Activated naive CD8-positive, alpha-beta T cell treated with anti-CD3 and anti-CD28 coated beads, Interleukin-2, amount 10 ng/mL, durations not matched to agents 7 days and 5 days (primary cell): ENCODE results near the gene LIN9. TPM values are rescaled to one million over a fixed set of nuclear protein-coding genes. Genes with fewer than 3 reads are reported as not detected.
A peak's percentile ranks its signal among the peaks of the same experiment; 100 is the strongest.
"Not testable (repeated sequence)": the region's sequence is repeated elsewhere in the genome, so short reads cannot be mapped to it uniquely, and the experiment has no call there.

Experiments used
- ATAC-seq: fragments of 150-1000 bp; cut with Tn5 transposase; one replicate; pipeline ENCODE4 v1.10.0; 2021; ENCODE audit warnings: low read depth, moderate library complexity
- POLR2A ChIA-PET: fragments of 350-600 bp; sonication (Branson Sonifier 250); formaldehyde crosslinking; loops from one replicate; lab custom pipeline; 2021; ENCODE audit warnings: antibody characterized with exemption; lab: Charles Lee
- DNase-seq: peaks from one replicate; pipeline ENCODE4 v3.0.0; 2021
- H3K27ac Mint-ChIP-seq: one replicate; pipeline ENCODE4 v1.8.0; 2022; ENCODE audit warnings: mild to moderate bottlenecking, mixed read lengths
- H3K27me3 Mint-ChIP-seq: one replicate; pipeline ENCODE4 v1.8.0; 2022; ENCODE audit warnings: mild to moderate bottlenecking, moderate library complexity, mixed read lengths
- H3K36me3 Mint-ChIP-seq: one replicate; pipeline ENCODE4 v1.8.0; 2021; ENCODE audit warnings: mild to moderate bottlenecking, mixed read lengths
- H3K4me1 Mint-ChIP-seq: one replicate; pipeline ENCODE4 v1.8.0; 2021; ENCODE audit warnings: mixed read lengths
- H3K4me3 Mint-ChIP-seq: one replicate; pipeline ENCODE4 v1.8.0; 2022; ENCODE audit warnings: mild to moderate bottlenecking, moderate library complexity, mixed read lengths
- H3K9me3 Mint-ChIP-seq: one replicate; pipeline ENCODE4 v1.8.0; 2021; ENCODE audit warnings: mixed read lengths
- total RNA-seq, 2 experiments: library from RNA; stranded (reverse); gene quantifications; one replicate each; pipeline ENCODE4 v1.2.3, GENCODE V29; 2021

The LIN9 gene
- total RNA-seq, 2 experiments from 2014 or later = 11.0 to 11.1 TPM

DNA sequence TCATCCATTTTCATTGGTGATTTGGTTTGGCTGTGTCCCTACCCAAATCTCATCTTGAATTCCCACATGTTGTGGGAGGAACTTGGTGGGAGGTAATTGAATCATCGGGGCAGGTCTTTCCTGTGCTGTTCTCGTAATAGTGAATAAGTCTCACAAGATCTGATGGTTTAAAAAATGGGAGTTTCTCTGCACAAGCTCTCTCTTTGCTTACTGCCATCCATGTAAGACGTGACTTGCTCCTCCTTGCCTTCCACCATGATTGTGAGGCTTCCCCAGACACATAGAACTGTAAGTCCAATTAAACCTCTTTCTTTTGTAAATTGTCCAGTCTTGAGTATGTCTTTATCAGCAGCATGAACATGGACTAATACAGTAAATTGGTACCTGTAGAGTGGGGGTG lies 31.1 kb upstream of the LIN9 start:
- peaks cover 10% of the 10 kb centered on the region for H3K27me3 Mint-ChIP-seq
- H3K9me3 Mint-ChIP-seq, ATAC-seq, H3K36me3 Mint-ChIP-seq, POLR2A ChIA-PET, H3K4me1 Mint-ChIP-seq, H3K27ac Mint-ChIP-seq, H3K4me3 Mint-ChIP-seq, DNase-seq: not testable (repeated sequence)

DNA sequence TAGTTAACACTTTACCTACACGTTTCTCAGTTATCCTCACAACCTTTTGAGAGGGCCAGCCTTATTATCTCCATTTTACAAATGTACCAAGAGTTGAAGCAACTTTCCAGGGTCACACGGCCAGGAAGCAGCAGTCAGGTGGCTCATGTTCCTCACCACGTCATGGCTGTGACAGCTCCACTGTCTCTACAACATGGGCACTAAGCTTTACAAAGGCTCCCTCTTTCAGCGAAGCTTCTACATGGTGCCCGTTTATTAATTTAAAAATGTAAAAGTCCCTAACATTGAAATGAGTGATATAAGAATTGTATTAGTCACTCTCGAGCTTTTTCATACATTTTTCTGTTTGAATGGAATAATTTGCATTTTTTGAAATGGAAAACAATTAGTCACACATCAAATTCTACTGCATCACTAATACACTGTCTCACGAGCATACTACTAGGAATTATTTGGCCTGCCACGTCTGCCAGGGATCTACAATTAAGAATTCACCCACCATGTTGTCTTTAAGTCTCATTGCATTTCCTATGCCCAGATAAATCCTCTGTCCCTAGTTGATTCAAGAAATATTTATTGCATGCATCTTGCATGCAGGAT lies 28.4 kb upstream of the LIN9 start:
- H3K9me3 Mint-ChIP-seq = peaks cover 6% of the 10 kb centered on the region
- peaks cover 10% of the 10 kb centered on the region for H3K27me3 Mint-ChIP-seq
- DNase-seq = no peak
- no peak for ATAC-seq
- H3K4me1 Mint-ChIP-seq = peaks cover 8% of the 10 kb centered on the region
- no peaks in the 10 kb centered on the region for H3K36me3 Mint-ChIP-seq
- H3K27ac Mint-ChIP-seq = no peak overlapping the region
- H3K4me3 Mint-ChIP-seq = no peak overlapping the region
- POLR2A ChIA-PET = no interaction called here

DNA sequence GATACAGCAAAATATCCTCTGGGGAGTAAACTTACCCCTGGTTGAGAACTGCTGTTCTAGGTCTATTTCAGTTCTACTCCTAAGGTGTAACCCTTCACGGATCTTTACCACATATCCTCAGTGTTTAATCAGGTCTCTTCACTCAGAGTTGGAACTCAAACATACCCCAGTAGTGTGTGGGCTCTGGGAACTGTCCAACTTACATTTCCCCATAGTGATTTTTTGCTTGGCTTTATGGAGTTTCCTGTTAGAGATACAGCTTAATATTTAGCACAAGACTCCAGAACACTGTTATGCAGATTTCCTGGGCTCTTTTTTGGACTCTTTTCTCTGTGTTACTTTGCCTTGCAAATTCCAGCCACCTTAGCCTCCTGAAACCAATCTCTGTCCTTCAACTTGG lies 26.7 kb upstream of the LIN9 start:
- Mint-ChIP-seq H3K36me3 (no peaks in the 10 kb centered on the region), H3K4me3 (no peak overlapping the region)

DNA sequence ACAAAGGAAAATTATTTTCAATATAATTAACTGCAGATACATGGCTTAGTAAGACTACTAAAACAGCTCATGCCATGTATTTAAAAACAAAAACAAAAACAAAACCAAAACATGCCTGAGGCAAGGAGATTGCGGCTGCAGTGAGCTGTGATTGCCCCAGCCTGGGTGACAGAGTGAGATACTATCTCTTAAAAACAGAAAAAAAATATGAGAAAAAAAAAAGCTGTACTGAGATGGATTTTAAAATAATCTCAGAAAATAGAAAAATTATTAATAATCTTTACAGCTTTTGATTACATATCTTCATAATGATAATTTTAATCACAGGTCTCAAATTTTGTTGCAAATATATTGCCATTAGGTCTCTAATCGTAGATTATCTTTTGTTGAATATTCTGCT lies 24.0 kb upstream of the LIN9 start:
- POLR2A ChIA-PET = interaction anchor here (0.7 to 2.9 kb wide), 4 partner anchors 22 to 250 kb away, joined by 3 to 11 read pairs (median 3); partner anchors contain the start of gene LIN9
- Mint-ChIP-seq H3K27me3 (peaks cover 4% of the 10 kb centered on the region), H3K36me3 (no peaks in the 10 kb centered on the region), H3K4me1 (peaks cover 8% of the 10 kb centered on the region), H3K9me3 (no peaks in the 10 kb centered on the region), H3K27ac (peak overlapping the region; percentile 56), H3K4me3 (peak overlapping the region; percentile 54)
- DNase-seq (no peak), ATAC-seq (no peak)

More for the DNA sequence above, 26.7 kb upstream of the LIN9 start:
- POLR2A ChIA-PET = no interaction called here
- Mint-ChIP-seq H3K4me1 (peaks cover 8% of the 10 kb centered on the region), H3K27me3 (peaks cover 10% of the 10 kb centered on the region), H3K27ac (no peak overlapping the region), H3K9me3 (peaks cover 5% of the 10 kb centered on the region)
- ATAC-seq (no peak), DNase-seq (no peak)

DNA sequence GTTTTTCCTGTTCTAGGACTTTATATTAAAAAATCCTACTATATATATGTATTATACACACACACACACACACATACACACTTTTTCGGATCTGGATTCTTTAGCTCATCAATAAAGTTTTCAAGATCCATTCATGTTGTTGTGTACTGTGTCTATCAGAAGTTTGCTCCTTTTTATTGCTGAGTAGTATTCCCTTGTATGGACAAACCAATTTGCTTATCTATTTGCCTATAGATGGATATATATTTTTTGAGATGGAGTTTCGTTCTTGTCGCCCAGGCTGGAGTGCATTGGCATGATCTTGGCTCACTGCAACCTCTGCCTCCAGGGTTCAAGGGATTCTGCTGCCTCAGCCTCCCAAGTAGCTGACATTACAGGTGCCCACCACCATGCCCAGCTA lies 20.3 kb upstream of the LIN9 start:
- POLR2A ChIA-PET = no interaction called here
- H3K4me3 Mint-ChIP-seq = no peak overlapping the region
- H3K36me3 Mint-ChIP-seq = no peaks in the 10 kb centered on the region
- ATAC-seq (no peak), DNase-seq (no peak)
- no peaks in the 10 kb centered on the region for H3K9me3 Mint-ChIP-seq
- H3K27ac Mint-ChIP-seq = no peak overlapping the region
- H3K4me1 Mint-ChIP-seq = peaks cover 10% of the 10 kb centered on the region
- H3K27me3 Mint-ChIP-seq = peaks cover 7% of the 10 kb centered on the region

DNA sequence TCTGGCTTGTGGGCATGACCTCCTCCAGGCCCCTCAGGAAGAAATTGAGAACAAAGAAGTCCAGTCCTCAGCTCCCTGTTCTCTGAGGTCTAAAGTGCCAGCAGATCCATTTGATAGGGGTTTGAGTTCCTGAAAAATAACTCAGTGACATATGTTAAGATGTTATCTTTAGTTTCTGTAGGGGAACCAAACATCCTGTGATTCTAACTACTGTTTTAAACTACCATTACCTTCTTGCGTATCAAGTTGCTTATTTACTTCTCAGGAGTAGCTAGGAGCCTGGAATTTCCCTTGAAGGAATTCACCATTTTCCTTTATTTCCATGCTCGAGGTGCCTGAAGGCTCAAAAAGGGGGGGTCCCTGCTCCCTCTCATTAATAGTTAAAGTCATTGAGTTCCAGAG lies 18.8 kb upstream of the LIN9 start:
- Mint-ChIP-seq H3K4me3 (no peak overlapping the region), H3K27me3 (peaks cover 7% of the 10 kb centered on the region), H3K27ac (no peak overlapping the region), H3K4me1 (peaks cover 3% of the 10 kb centered on the region), H3K9me3 (no peaks in the 10 kb centered on the region), H3K36me3 (no peaks in the 10 kb centered on the region)
- POLR2A ChIA-PET = no interaction called here
- DNase-seq (no peak), ATAC-seq (no peak)

DNA sequence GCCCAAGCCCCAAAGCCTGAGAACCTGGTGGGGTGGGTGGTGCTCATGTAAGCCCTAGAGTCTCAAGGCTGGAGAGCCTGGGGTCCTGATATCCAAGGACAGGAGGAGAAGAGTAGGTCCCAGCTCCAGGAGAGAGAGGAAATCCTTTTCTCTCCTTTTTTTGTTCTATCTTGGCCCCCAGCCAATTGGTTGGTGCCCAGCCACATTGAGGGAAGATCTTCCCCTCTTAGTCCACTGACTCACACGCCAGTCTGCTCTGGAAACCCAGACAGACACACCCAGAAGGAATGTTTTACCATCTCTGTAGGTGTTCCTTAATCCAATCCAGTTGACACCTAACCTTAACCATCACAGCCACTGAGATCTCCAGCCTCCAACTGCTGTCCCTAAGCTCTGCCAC lies 16.2 kb upstream of the LIN9 start:
- peaks cover 1% of the 10 kb centered on the region for H3K9me3 Mint-ChIP-seq
- ATAC-seq = no peak
- H3K36me3 Mint-ChIP-seq = no peaks in the 10 kb centered on the region
- no peak overlapping the region for H3K4me3 Mint-ChIP-seq
- H3K4me1 Mint-ChIP-seq = peaks cover 2% of the 10 kb centered on the region
- no peak overlapping the region for H3K27ac Mint-ChIP-seq
- no peak for DNase-seq
- POLR2A ChIA-PET = no interaction called here
- H3K27me3 Mint-ChIP-seq = peaks cover 11% of the 10 kb centered on the region

DNA sequence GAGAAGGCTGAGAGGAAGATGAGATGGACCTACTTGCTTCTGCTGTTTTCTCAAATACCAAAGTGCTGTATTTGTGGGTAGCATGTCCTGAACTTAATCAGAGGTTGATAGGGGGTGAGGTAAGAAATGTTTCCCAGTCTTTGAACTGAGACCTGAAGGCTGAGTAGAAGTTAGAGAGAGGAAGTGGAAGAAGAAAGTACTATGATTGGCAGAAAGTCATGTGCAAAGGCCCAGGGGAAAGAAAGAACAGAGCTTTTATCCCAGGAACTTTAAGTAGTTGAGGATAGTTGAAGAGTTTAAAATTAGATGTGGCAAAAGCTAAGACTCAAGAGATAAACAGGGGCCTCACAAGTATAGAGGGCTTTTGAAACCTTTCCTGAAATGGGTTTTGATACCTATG lies 15.5 kb upstream of the LIN9 start:
- Mint-ChIP-seq H3K27me3 (peaks cover 11% of the 10 kb centered on the region), H3K9me3 (peaks cover 1% of the 10 kb centered on the region), H3K4me1 (peaks cover 2% of the 10 kb centered on the region), H3K36me3 (no peaks in the 10 kb centered on the region), H3K4me3 (no peak overlapping the region), H3K27ac (no peak overlapping the region)
- ATAC-seq (no peak), DNase-seq (no peak)
- POLR2A ChIA-PET = no interaction called here

DNA sequence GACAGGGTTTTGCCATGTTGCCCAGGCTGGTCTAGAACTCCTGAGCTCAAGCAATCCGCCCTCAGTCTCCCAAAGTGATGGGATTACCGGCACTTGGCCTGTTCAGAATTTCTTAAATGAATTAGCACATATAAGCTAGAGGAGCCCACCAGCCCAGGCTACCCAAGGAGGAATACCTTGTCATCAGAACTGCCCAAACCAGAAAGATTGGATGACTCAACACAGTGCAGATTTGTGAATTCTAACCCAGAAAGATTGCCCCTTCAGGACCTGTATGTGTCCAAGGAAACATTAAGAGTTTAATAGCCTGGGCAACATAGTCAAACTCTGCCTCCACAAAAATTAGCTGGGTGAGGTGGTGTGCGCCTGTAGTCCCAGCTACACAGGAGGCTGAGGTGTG lies 14.0 kb upstream of the LIN9 start:
- no peak overlapping the region for H3K27ac Mint-ChIP-seq
- peaks cover 1% of the 10 kb centered on the region for H3K9me3 Mint-ChIP-seq
- no peaks in the 10 kb centered on the region for H3K36me3 Mint-ChIP-seq
- ATAC-seq (no peak), DNase-seq (no peak)
- H3K27me3 Mint-ChIP-seq = peaks cover 11% of the 10 kb centered on the region
- H3K4me1 Mint-ChIP-seq = peaks cover 2% of the 10 kb centered on the region
- POLR2A ChIA-PET = interaction anchor here (0.6 kb wide), 1 partner anchor 1245 kb away, joined by 4 read pairs; no protein-coding TSS in a partner anchor
- no peak overlapping the region for H3K4me3 Mint-ChIP-seq

DNA sequence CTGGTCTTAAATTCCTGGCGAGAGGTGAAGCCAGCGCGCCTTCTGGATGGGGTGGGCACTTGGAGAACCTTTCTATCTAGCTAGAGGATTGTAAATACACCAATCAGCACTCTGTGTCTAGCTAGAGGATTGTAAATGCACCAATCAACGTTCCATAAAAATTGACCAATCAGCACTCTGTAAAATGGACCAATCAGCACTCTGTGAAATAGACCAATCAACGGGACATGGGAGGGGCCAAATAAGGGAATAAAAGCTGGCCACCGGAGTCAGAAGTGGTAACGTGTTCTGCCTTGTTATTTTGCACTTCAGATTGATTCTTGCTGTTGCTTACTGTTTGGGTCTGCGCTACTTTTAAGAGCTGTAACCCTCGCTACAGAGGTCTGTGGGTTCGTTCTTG lies 12.0 kb upstream of the LIN9 start:
- H3K27ac Mint-ChIP-seq = no peak overlapping the region
- peaks cover 1% of the 10 kb centered on the region for H3K9me3 Mint-ChIP-seq
- peaks cover 19% of the 10 kb centered on the region for H3K27me3 Mint-ChIP-seq
- H3K4me3 Mint-ChIP-seq = no peak overlapping the region
- no peaks in the 10 kb centered on the region for H3K36me3 Mint-ChIP-seq
- ATAC-seq (no peak), DNase-seq (no peak)
- H3K4me1 Mint-ChIP-seq = no peaks in the 10 kb centered on the region
- POLR2A ChIA-PET = no interaction called here

DNA sequence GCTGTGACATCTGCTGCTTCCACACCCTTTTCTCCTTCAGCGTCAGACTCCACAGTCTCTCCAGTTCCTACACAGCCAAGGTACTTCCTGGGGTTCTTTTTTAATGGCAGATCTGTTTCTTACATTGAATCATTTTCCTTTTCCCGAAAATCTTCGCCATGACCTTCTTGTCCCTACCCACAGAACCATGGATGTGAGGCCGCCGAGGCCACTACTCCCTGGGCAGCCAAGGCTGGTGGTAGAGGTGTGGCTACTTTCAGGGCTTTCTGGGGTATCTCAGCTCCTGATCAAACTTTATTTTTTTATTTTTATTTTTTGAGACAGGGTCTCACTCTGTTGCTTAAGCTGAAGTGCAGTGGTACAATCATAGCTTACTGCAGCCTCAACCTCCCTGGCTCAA lies 9.5 kb upstream of the LIN9 start:
- no peak overlapping the region for H3K4me3 Mint-ChIP-seq
- H3K36me3 Mint-ChIP-seq = no peaks in the 10 kb centered on the region
- no peaks in the 10 kb centered on the region for H3K4me1 Mint-ChIP-seq
- H3K9me3 Mint-ChIP-seq = peaks cover 3% of the 10 kb centered on the region
- no peak for ATAC-seq
- no peak overlapping the region for H3K27ac Mint-ChIP-seq
- peaks cover 33% of the 10 kb centered on the region for H3K27me3 Mint-ChIP-seq
- DNase-seq = no peak
- POLR2A ChIA-PET = interaction anchor here (1.3 kb wide), 1 partner anchor 9 kb away, joined by 3 read pairs; no protein-coding TSS in a partner anchor

DNA sequence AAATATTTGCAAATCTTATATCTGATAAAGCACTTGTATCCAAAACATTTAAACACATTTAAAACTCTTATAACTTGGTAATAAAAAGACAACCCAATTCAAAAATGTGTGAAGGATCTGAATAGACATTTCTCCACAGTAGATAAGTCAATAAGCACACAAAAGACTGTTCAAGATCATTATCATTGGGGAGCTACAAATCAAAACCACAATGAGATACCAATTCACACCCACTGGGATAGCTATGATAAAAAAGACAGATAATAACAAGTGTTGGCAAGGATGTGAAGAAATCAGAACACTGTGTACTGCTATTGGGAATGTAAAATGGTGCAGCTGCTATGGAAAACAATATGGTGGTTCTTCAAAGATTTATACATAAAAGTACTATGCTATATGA lies 5.1 kb upstream of the LIN9 start:
- H3K27me3 Mint-ChIP-seq = peaks cover 47% of the 10 kb centered on the region
- H3K4me3 Mint-ChIP-seq = no peak overlapping the region
- peaks cover 11% of the 10 kb centered on the region for H3K4me1 Mint-ChIP-seq
- POLR2A ChIA-PET = no interaction called here
- DNase-seq (no peak), ATAC-seq (no peak)
- peaks cover 1% of the 10 kb centered on the region for H3K9me3 Mint-ChIP-seq
- no peak overlapping the region for H3K27ac Mint-ChIP-seq
- no peaks in the 10 kb centered on the region for H3K36me3 Mint-ChIP-seq

DNA sequence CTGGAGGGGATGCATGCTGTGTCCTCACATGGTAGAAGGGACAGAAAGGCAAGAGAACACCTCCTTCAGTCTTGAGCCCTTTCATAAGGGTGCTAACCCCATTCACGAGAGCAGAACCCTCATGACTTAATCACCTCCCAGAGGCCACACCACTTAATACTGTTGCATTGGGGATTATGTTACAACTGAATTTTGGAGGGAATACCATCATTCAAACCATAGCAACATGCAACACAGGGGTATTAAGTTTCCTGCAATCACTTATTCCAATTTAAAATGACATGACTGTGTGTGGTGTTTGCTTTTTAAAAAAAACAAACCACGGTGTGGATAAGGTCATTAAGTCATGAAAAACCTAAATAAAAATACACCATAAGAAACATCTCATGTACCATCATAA lies 3.1 kb upstream of the LIN9 start:
- ATAC-seq = no peak
- no peak for DNase-seq
- peaks cover 41% of the 10 kb centered on the region for H3K27me3 Mint-ChIP-seq
- no peaks in the 10 kb centered on the region for H3K36me3 Mint-ChIP-seq
- H3K9me3 Mint-ChIP-seq = peaks cover 1% of the 10 kb centered on the region
- peaks cover 15% of the 10 kb centered on the region for H3K4me1 Mint-ChIP-seq
- POLR2A ChIA-PET = no interaction called here
- no peak overlapping the region for H3K4me3 Mint-ChIP-seq
- no peak overlapping the region for H3K27ac Mint-ChIP-seq

DNA sequence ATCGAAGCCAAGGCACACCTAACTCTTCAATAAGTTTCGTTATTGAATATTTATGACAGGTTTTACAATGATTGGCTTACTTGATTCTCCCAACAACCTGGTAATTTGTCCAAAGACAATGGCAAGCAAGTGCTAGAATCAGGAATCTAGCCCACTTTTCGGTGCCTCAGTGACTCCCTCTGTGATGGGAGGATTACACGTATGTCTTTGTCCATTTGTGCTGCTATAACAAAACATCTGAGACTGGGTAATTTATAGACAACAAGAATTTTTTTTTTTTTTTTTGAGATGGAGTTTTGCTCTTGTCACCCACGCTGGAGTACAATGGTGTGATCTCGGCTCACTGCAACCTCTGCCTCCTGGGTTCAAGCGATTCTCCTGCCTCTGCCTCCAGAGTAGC lies 2.4 kb upstream of the LIN9 start:
- no peak for ATAC-seq
- Mint-ChIP-seq H3K4me3 (no peak overlapping the region), H3K9me3 (peaks cover 1% of the 10 kb centered on the region), H3K27me3 (peaks cover 36% of the 10 kb centered on the region), H3K36me3 (no peaks in the 10 kb centered on the region), H3K27ac (no peak overlapping the region), H3K4me1 (peaks cover 15% of the 10 kb centered on the region)
- DNase-seq = no peak
- POLR2A ChIA-PET = interaction anchor here (0.8 kb wide), 1 partner anchor 22 kb away, joined by 3 read pairs; no protein-coding TSS in a partner anchor
